ENCODE data around the gene ACOX3. TPM values are rescaled to one million over a fixed set of nuclear protein-coding genes. Genes with fewer than 3 reads are reported as not detected.
A peak's percentile ranks its signal among the peaks of the same experiment; 100 is the strongest.
"Not testable (repeated sequence)": the region's sequence is repeated elsewhere in the genome, so short reads cannot be mapped to it uniquely, and the experiment has no call there.

Gene ACOX3
- total and polyA plus RNA-seq, 4 donors: 15.6 to 32.2 (median 21.5) TPM

- Histone ChIP-seq H3K9ac (ENCODE audit: insufficient read depth in 1 of 2, low read length in 2 of 2) (no peak overlapping the region), H3K9me3 (ENCODE audit: control insufficient read depth in 4 of 4, insufficient read depth in 3 of 4, low read length in 3 of 4) (no peaks in the 10 kb centered on the region), H3K36me3 (ENCODE audit: control insufficient read depth in 4 of 4, insufficient read depth in 4 of 4, low read length in 4 of 4) (peaks cover 1 to 35% (median 26%) of the 10 kb centered on the region in 4 donors), H3K27ac (ENCODE audit: low read depth in 1 of 2, low read length in 1 of 2) (no peak overlapping the region), H3K4me1 (ENCODE audit: control insufficient read depth in 5 of 5, insufficient read depth in 5 of 5, low read length in 5 of 5) (peaks cover 0 to 15% (median 0%) of the 10 kb centered on the region in 5 donors), H3K27me3 (ENCODE audit: control insufficient read depth in 3 of 3, insufficient read depth in 3 of 3, low read length in 2 of 3) (no peaks in the 10 kb centered on the region), H3K4me3 (no peak overlapping the region)
- TF ChIP-seq CTCF (IDR thresholded peaks at IDR 0.05; ENCODE audit: control extremely low read depth, extremely low read depth): no peak
- DNase-seq (no peak), ATAC-seq (ENCODE audit: insufficient read depth, low FRiP score) (peak; percentile 30)
- WGBS, 2 donors: 80 to 84% methylated on average over 17 of the region's 17 CpGs
Measured at GRCh38 chr4:8409264-8410065, 31.1 kb downstream of the ACOX3 start.

- TF ChIP-seq CTCF (IDR thresholded peaks at IDR 0.05; ENCODE audit: control extremely low read depth, extremely low read depth): no peak
- peaks cover 0 to 31% (median 20%) of the 10 kb centered on the region in 4 donors for H3K36me3 ChIP-seq (ENCODE audit: control insufficient read depth in 4 of 4, insufficient read depth in 4 of 4, low read length in 4 of 4)
- DNase-seq: no peak
- no peak overlapping the region for H3K27ac ChIP-seq (ENCODE audit: low read depth in 1 of 2, low read length in 1 of 2)
- WGBS, 2 donors: 79 to 94% methylated on average over 9 of the region's 9 CpGs
- H3K4me1 ChIP-seq (ENCODE audit: control insufficient read depth in 5 of 5, insufficient read depth in 5 of 5, low read length in 5 of 5): peaks cover 0 to 16% (median 0%) of the 10 kb centered on the region in 5 donors
- no peak overlapping the region for H3K9ac ChIP-seq (ENCODE audit: insufficient read depth in 1 of 2, low read length in 2 of 2)
- no peak for ATAC-seq (ENCODE audit: insufficient read depth, low FRiP score)
- H3K27me3 ChIP-seq (ENCODE audit: control insufficient read depth in 3 of 3, insufficient read depth in 3 of 3, low read length in 2 of 3): no peaks in the 10 kb centered on the region
- H3K4me3 ChIP-seq: no peak overlapping the region
- H3K9me3 ChIP-seq (ENCODE audit: control insufficient read depth in 4 of 4, insufficient read depth in 3 of 4, low read length in 3 of 4): no peaks in the 10 kb centered on the region
Measured at GRCh38 chr4:8407756-8408155, 32.8 kb downstream of the ACOX3 start.

- Histone ChIP-seq H3K36me3 (ENCODE audit: control insufficient read depth in 4 of 4, insufficient read depth in 4 of 4, low read length in 4 of 4) (peaks cover 0 to 31% (median 21%) of the 10 kb centered on the region in 4 donors), H3K27ac (ENCODE audit: low read depth in 1 of 2, low read length in 1 of 2) (no peak overlapping the region), H3K9me3 (ENCODE audit: control insufficient read depth in 4 of 4, insufficient read depth in 3 of 4, low read length in 3 of 4) (no peaks in the 10 kb centered on the region), H3K4me1 (ENCODE audit: control insufficient read depth in 5 of 5, insufficient read depth in 5 of 5, low read length in 5 of 5) (peaks cover 0 to 18% (median 0%) of the 10 kb centered on the region in 5 donors), H3K4me3 (no peak overlapping the region), H3K27me3 (ENCODE audit: control insufficient read depth in 3 of 3, insufficient read depth in 3 of 3, low read length in 2 of 3) (no peaks in the 10 kb centered on the region), H3K9ac (ENCODE audit: insufficient read depth in 1 of 2, low read length in 2 of 2) (no peak overlapping the region)
- WGBS, 2 donors: 95 to 96% methylated on average over 14 of the region's 14 CpGs
- TF ChIP-seq CTCF (IDR thresholded peaks at IDR 0.05; ENCODE audit: control extremely low read depth, extremely low read depth): no peak
- DNase-seq (no peak), ATAC-seq (ENCODE audit: insufficient read depth, low FRiP score) (no peak)
Measured at GRCh38 chr4:8407316-8407715, 33.2 kb downstream of the ACOX3 start.

- WGBS, 2 donors: 75 to 82% methylated on average over 6 to 7 of the region's 7 CpGs
- not testable (repeated sequence) for ATAC-seq (ENCODE audit: insufficient read depth, low FRiP score); H3K27ac ChIP-seq (ENCODE audit: low read depth in 1 of 2, low read length in 1 of 2); H3K4me3 ChIP-seq; H3K9me3 ChIP-seq (ENCODE audit: control insufficient read depth in 4 of 4, insufficient read depth in 3 of 4, low read length in 3 of 4); H3K9ac ChIP-seq (ENCODE audit: insufficient read depth in 1 of 2, low read length in 2 of 2); DNase-seq; H3K27me3 ChIP-seq (ENCODE audit: control insufficient read depth in 3 of 3, insufficient read depth in 3 of 3, low read length in 2 of 3)
- H3K4me1 ChIP-seq (ENCODE audit: control insufficient read depth in 5 of 5, insufficient read depth in 5 of 5, low read length in 5 of 5): peaks cover 0 to 18% (median 0%) of the 10 kb centered on the region in 5 donors
- peaks cover 0 to 31% (median 22%) of the 10 kb centered on the region in 4 donors for H3K36me3 ChIP-seq (ENCODE audit: control insufficient read depth in 4 of 4, insufficient read depth in 4 of 4, low read length in 4 of 4)
Measured at GRCh38 chr4:8406887-8407286, 33.6 kb downstream of the ACOX3 start.
